HepG2 (cell line): Measurements from ENCODE around the gene PPP3CB.

ENCODE experiments used
- AHR ChIP-seq: IDR thresholded peaks from 2 replicates; pipeline ENCODE4 v1.6.1; 2018; ENCODE audit warnings: missing genetic modification reagents, missing compliant biosample characterization
- CCAR2 ChIP-seq: fragments of 200-400 bp; formaldehyde crosslinking; optimal IDR thresholded peaks from 2 replicates; pipeline ENCODE3; 2018; ENCODE audit warnings: low read depth, mild to moderate bottlenecking, low read length, moderate library complexity
- EZH2 ChIP-seq: conservative IDR thresholded peaks from 2 replicates; pipeline ENCODE4 v1.6.1; 2012; ENCODE audit warnings: mild to moderate bottlenecking, low read depth, low read length, moderate library complexity
- POLR2A ChIP-seq, 2 experiments: IDR thresholded peaks; 2 replicates each; pipeline ENCODE4 v1.6.1; 2011; ENCODE audit warnings: low read depth in 2 of 2, low read length in 2 of 2, mild to moderate bottlenecking in 1 of 2, moderate library complexity in 1 of 2; ENCODE audit not compliant: insufficient read depth in 1 of 2
- RAD21 ChIP-seq: fragments of 450-650 bp; formaldehyde crosslinking; IDR thresholded peaks from 2 replicates; pipeline ENCODE4 v1.5.0; 2020; ENCODE audit warnings: mild to moderate bottlenecking
- SAP130 ChIP-seq: IDR thresholded peaks from 2 replicates; pipeline ENCODE4 v1.6.1; 2016; ENCODE audit warnings: low read depth
- SKI ChIP-seq: fragments of 450-650 bp; IDR thresholded peaks from one replicate; pipeline ENCODE4 v1.6.1; 2018; ENCODE audit warnings: mild to moderate bottlenecking; ENCODE audit not compliant: partially characterized antibody
- TF ChIP-seq, protein P1 (sequence below): sonication (generic); formaldehyde crosslinking; IDR thresholded peaks from 2 replicates; pipeline ENCODE4 v1.4.0; 2020; ENCODE audit warnings: low read depth, mild to moderate bottlenecking, missing genetic modification reagents
- TF ChIP-seq, protein P2 (sequence below): sonication (generic); formaldehyde crosslinking; IDR thresholded peaks from 2 replicates; pipeline ENCODE4 v1.5.0; 2020; ENCODE audit warnings: mild to moderate bottlenecking, missing genetic modification reagents, moderate library complexity

GRCh38 chr10:73444457-73444856 is 51.4 kb downstream of the PPP3CB start:
- TF ChIP-seq SKI (no peak), EZH2 (no peak), CCAR2 (no peak), RAD21 (CRISPR knock-in tag) (no peak), SAP130 (CRISPR knock-in tag) (no peak), POLR2A (IDR thresholded peaks at IDR 0.05; ENCODE audit: insufficient read depth in 1 of 2, low read depth in 2 of 2, low read length in 2 of 2) (no peak), AHR (CRISPR knock-in tag) (no peak)
- TF ChIP-seq, protein P1, sequence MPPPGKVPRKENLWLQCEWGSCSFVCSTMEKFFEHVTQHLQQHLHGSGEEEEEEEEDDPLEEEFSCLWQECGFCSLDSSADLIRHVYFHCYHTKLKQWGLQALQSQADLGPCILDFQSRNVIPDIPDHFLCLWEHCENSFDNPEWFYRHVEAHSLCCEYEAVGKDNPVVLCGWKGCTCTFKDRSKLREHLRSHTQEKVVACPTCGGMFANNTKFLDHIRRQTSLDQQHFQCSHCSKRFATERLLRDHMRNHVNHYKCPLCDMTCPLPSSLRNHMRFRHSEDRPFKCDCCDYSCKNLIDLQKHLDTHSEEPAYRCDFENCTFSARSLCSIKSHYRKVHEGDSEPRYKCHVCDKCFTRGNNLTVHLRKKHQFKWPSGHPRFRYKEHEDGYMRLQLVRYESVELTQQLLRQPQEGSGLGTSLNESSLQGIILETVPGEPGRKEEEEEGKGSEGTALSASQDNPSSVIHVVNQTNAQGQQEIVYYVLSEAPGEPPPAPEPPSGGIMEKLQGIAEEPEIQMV, result no peak
- TF ChIP-seq, protein P2, sequence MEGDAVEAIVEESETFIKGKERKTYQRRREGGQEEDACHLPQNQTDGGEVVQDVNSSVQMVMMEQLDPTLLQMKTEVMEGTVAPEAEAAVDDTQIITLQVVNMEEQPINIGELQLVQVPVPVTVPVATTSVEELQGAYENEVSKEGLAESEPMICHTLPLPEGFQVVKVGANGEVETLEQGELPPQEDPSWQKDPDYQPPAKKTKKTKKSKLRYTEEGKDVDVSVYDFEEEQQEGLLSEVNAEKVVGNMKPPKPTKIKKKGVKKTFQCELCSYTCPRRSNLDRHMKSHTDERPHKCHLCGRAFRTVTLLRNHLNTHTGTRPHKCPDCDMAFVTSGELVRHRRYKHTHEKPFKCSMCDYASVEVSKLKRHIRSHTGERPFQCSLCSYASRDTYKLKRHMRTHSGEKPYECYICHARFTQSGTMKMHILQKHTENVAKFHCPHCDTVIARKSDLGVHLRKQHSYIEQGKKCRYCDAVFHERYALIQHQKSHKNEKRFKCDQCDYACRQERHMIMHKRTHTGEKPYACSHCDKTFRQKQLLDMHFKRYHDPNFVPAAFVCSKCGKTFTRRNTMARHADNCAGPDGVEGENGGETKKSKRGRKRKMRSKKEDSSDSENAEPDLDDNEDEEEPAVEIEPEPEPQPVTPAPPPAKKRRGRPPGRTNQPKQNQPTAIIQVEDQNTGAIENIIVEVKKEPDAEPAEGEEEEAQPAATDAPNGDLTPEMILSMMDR (CRISPR knock-in tag), result no peak
